Measurements from ENCODE around the gene ALDH1A2.
"Not testable (repeated sequence)": the region's sequence is repeated elsewhere in the genome, so short reads cannot be mapped to it uniquely, and the experiment has no call there.

Gene ALDH1A2

GRCh38 chr15:58002338-58003126 lies 63.0 kb downstream of the ALDH1A2 start:
- DNase-seq (ENCODE audit: extremely low read depth, low read depth), result no peak
- TF ChIP-seq CTCF (IDR thresholded peaks at IDR 0.05; ENCODE audit: low read depth, low read length, missing control alignments), result no peak
- no peak overlapping the region for H3K4me3 ChIP-seq (replicated peaks; ENCODE audit: low read depth, low read length)

- not testable (repeated sequence) for DNase-seq (ENCODE audit: extremely low read depth, low read depth); H3K4me3 ChIP-seq (replicated peaks; ENCODE audit: low read depth, low read length)
Measured at GRCh38 chr15:57999699-58000098, 65.8 kb downstream of the ALDH1A2 start.

- H3K4me3 ChIP-seq (replicated peaks; ENCODE audit: low read depth, low read length), result no peak overlapping the region
- no peak for DNase-seq (ENCODE audit: extremely low read depth, low read depth)
- TF ChIP-seq CTCF (IDR thresholded peaks at IDR 0.05; ENCODE audit: low read depth, low read length, missing control alignments), result no peak
Measured at GRCh38 chr15:57996561-57996960, 69.0 kb downstream of the ALDH1A2 start.

- no peak for TF ChIP-seq CTCF (IDR thresholded peaks at IDR 0.05; ENCODE audit: low read depth, low read length, missing control alignments)
- H3K4me3 ChIP-seq (replicated peaks; ENCODE audit: low read depth, low read length), result no peak overlapping the region
- DNase-seq (ENCODE audit: extremely low read depth, low read depth), result peak; percentile 66
Measured at GRCh38 chr15:57994221-57995049, 71.1 kb downstream of the ALDH1A2 start.

GRCh38 chr15:57993409-57994145 lies 71.9 kb downstream of the ALDH1A2 start:
- no peak for TF ChIP-seq CTCF (IDR thresholded peaks at IDR 0.05; ENCODE audit: low read depth, low read length, missing control alignments)
- H3K4me3 ChIP-seq (replicated peaks; ENCODE audit: low read depth, low read length), result no peak overlapping the region
- no peak for DNase-seq (ENCODE audit: extremely low read depth, low read depth)

- TF ChIP-seq CTCF (IDR thresholded peaks at IDR 0.05; ENCODE audit: low read depth, low read length, missing control alignments), result no peak
- H3K4me3 ChIP-seq (replicated peaks; ENCODE audit: low read depth, low read length), result no peak overlapping the region
- DNase-seq (ENCODE audit: extremely low read depth, low read depth), result no peak
Measured at GRCh38 chr15:57992761-57993355, 72.7 kb downstream of the ALDH1A2 start.
